WERI-Rb-1 (cell line): ENCODE measurements around the gene CD52.
A peak's percentile ranks its signal among the peaks of the same experiment; 100 is the strongest.

ENCODE experiments used
- DNase-seq: peaks from one replicate; pipeline ENCODE4 v3.0.0-alpha.2; 2020
- H3K27ac ChIP-seq: fragments of 250-450 bp; sonication (Bioruptor Pico); 2 replicates; pipeline ENCODE4 v1.5.1; 2020; ENCODE audit warnings: mild to moderate bottlenecking, moderate library complexity
- H3K27me3 ChIP-seq: fragments of 250-450 bp; sonication (Bioruptor Pico); 2 replicates; pipeline ENCODE4 v1.5.1; 2021; ENCODE audit warnings: mild to moderate bottlenecking, low read depth, moderate library complexity; ENCODE audit not compliant: insufficient read depth, severe bottlenecking
- H3K36me3 ChIP-seq: fragments of 250-450 bp; sonication (Bioruptor Pico); 2 replicates; pipeline ENCODE4 v1.5.1; 2020; ENCODE audit warnings: mild to moderate bottlenecking, moderate library complexity
- H3K4me3 ChIP-seq: 2 replicates; pipeline ENCODE4 v1.5.1; 2011; ENCODE audit warnings: low read depth, mild to moderate bottlenecking, control low read depth, low read length
- H3K9me3 ChIP-seq: fragments of 250-450 bp; sonication (Bioruptor Pico); 2 replicates; pipeline ENCODE4 v1.5.1; 2021; ENCODE audit warnings: mild to moderate bottlenecking, moderate library complexity; ENCODE audit not compliant: severe bottlenecking
- CTCF ChIP-seq: IDR thresholded peaks from 2 replicates; pipeline ENCODE4 v1.5.1; 2011; ENCODE audit warnings: low read depth, mild to moderate bottlenecking, control low read depth, inconsistent platforms, low read length

CD52 gene

GRCh38 chr1:26315874-26316850 is 1.6 kb upstream of the CD52 start:
- no peak for DNase-seq
- Histone ChIP-seq H3K4me3 (no peak overlapping the region), H3K27ac (no peak overlapping the region), H3K36me3 (no peaks in the 10 kb centered on the region; the same call in 1 of the 2 replicates), H3K9me3 (no peaks in the 10 kb centered on the region), H3K27me3 (no peaks in the 10 kb centered on the region)
- no peak for TF ChIP-seq CTCF

- Histone ChIP-seq H3K4me3 (no peak overlapping the region), H3K27me3 (no peaks in the 10 kb centered on the region), H3K27ac (peak overlapping the region; percentile 55), H3K36me3 (peaks cover 2% of the 10 kb centered on the region; the same call in 1 of the 2 replicates), H3K9me3 (no peaks in the 10 kb centered on the region)
- TF ChIP-seq CTCF: no peak
- no peak for DNase-seq
Measured at GRCh38 chr1:26317146-26317545, 612 bp upstream of the CD52 start.

- no peak for TF ChIP-seq CTCF
- H3K4me3 ChIP-seq: no peak overlapping the region
- no peaks in the 10 kb centered on the region for H3K27me3 ChIP-seq
- peak overlapping the region; percentile 55 for H3K27ac ChIP-seq
- no peaks in the 10 kb centered on the region for H3K9me3 ChIP-seq
- peaks cover 12% of the 10 kb centered on the region for H3K36me3 ChIP-seq
- no peak for DNase-seq
Measured at GRCh38 chr1:26318338-26319064, 743 bp downstream of the CD52 start.

GRCh38 chr1:26320896-26321295 is 3.1 kb downstream of the CD52 start:
- no peak for DNase-seq
- H3K27ac ChIP-seq: no peak overlapping the region

GRCh38 chr1:26321315-26322041 is 3.7 kb downstream of the CD52 start:
- Histone ChIP-seq H3K4me3 (no peak overlapping the region), H3K27ac (no peak overlapping the region), H3K36me3 (peaks cover 32% of the 10 kb centered on the region), H3K27me3 (no peaks in the 10 kb centered on the region), H3K9me3 (no peaks in the 10 kb centered on the region)
- TF ChIP-seq CTCF: peak; percentile 85
- peak; percentile 92 for DNase-seq

More at GRCh38 chr1:26320896-26321295, 3.1 kb downstream of the CD52 start:
- TF ChIP-seq CTCF: no peak
- no peaks in the 10 kb centered on the region for H3K9me3 ChIP-seq
- H3K27me3 ChIP-seq: no peaks in the 10 kb centered on the region
- no peak overlapping the region for H3K4me3 ChIP-seq
- peaks cover 32% of the 10 kb centered on the region for H3K36me3 ChIP-seq
